ENCODE measurements around the gene ERVH48-1.
"Not testable (repeated sequence)": the region's sequence is repeated elsewhere in the genome, so short reads cannot be mapped to it uniquely, and the experiment has no call there.

ERVH48-1 gene

DNA sequence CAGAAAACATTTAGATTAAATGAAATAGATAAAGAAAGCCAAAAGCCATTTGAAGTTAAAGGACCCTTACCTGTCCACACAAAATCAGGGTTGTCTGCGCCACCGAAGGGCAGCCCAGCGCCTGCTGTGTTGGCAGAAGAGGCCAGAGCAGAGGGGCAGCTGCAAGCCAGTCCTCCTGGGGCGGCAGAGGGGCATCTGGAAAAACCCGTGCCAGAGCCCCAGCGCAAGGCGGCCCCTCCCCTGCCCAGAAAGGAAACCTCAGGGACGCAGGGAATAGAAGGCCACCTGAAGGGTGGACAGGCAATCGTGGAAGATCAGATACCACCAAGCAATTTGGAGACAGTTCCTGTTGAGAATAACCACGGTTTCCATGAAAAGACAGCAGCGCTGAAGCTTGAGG, 21.6 kb downstream of the ERVH48-1 start:
- DNase-seq: no peak

DNA sequence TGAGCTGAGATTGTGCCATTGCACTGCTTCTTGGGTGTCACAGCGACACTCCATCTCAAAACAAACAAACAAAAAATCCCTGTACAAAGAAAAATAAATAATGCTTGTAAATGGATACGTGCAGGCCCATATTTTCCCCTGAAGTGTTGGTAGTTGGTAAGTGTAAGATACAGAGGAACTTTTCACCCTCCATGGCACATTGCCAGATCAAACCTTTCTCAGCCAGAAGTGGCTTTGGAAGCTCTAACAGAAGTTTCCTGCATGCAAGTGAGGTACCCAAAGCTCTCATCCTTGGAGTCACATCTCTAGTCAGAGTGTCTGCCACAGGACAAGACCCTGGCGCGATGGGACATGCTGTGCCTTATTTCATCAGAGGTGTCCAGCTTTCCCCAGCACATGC, 25.0 kb downstream of the ERVH48-1 start:
- DNase-seq: no peak

DNA sequence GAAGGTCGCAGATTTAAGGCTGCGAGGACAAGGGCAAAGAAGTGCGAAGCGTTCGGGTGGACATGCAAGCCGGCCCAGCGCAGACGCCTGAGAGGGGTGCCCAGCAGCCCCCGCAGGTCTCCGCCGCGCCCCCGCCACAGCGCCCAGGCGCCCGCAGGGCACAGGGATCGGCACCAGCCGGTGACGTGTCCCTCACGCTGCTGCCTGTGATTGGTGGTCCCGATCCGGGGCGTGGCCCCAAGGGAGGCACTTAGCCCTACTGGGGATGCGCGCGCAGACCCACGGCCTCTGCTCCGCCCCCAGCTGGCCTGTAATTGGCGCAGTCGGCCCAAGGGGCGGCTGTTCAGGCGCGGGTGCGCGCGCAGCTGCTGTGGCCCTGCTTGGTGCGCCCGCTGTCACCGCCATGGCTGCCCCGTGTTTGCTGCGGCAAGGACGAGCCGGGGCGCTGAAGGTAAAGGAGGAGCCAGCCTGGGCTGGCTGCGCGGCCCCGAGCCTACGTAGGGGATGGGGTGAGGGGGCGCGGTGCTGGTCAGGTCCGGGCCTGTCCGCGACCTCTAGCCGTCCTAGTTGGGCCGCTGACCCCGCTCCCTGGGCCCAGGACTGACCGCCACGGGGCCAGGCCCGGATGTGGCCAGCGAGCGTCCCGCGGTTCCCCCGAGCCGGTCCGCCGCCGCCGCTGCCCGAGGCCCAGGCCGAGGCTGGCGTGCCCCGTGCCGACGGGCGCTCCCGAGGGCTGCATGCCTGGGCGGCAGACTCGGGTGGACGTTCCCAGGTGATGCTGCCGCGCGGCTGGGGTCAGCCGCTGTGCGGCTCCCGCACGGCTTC, 32.3 kb downstream of the ERVH48-1 start, which contains the start of gene NDUFV3:
TSS of gene NDUFV3 (plus strand) at position 379 of the 825 bp plus-strand sequence. CDS start at position 404, 25 bp downstream.
- DNase-seq: peak; percentile 98

DNA sequence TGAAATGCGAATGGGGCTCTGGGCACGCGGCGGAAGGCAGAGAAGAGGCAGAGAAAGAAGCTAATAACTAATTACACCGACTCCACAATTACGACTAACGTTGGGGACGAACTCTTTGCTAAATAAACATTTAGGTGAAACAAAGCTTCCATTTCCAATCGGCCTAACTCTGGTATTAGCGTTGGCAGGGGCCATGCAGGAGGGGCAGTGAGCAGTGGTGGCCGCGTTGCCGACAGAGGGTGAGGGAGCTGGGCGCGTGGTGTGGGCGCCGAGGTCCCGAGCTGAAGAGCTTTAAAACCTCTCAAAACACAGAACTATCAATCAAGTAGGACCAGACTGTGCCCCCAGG, 32.9 kb downstream of the ERVH48-1 start:
- no peak for DNase-seq

DNA sequence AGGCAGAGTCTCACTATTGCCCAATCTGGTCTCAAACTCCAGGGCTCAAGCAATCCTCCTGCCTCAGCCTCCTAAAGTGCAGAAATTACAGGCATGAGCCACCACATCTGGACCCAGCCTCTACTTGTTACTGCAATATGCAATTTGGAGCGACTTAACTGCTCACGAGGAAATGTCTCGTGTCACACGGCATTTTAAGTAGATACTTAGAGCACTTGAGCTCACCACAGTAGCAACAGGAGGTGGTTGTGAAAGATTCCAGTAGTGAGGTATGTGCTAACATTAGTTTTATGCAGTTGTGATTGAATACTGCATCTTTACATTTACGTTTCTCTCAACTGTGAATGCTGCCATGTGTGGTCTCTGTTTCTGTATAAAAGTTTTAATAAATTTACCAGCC, 38.1 kb downstream of the ERVH48-1 start:
- no peak for DNase-seq

DNA sequence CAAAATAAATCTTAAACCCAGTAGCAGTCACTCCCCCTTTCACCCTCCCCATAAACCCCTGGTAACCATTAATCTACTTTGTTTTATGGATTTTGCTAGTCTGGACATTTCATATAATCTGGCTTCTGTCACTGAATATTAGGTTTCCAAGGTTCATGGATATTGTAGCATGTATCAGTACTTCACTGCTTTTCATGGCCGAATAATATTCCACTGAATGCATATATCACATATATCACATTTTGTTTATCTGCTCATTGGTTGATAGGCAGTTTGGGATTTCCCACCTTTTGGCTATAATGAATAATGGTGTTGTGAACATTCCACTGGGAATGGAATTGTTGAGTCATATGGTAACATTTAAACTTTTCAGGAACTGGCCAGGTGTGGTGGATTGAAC, 41.5 kb downstream of the ERVH48-1 start:
- DNase-seq: no peak

DNA sequence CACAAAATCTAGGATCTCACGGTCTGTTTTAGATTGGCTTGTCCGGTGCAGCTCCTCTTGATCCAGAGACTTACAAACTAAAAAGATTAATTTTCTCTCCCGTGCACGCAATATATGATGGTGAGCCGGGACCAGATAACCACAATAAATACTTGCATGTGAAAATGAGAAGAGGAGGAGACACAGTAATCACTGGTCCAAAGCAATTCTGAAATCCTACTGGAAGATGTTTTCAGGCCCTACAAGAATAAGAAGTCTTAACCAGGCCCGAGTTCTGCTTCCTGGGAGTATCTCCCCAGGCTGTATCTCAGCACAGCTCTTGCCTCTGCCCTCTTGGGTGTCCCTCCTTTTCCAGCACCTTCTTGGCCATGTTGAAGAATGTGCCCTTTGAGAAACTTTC, 45.1 kb downstream of the ERVH48-1 start:
- DNase-seq: no peak

DNA sequence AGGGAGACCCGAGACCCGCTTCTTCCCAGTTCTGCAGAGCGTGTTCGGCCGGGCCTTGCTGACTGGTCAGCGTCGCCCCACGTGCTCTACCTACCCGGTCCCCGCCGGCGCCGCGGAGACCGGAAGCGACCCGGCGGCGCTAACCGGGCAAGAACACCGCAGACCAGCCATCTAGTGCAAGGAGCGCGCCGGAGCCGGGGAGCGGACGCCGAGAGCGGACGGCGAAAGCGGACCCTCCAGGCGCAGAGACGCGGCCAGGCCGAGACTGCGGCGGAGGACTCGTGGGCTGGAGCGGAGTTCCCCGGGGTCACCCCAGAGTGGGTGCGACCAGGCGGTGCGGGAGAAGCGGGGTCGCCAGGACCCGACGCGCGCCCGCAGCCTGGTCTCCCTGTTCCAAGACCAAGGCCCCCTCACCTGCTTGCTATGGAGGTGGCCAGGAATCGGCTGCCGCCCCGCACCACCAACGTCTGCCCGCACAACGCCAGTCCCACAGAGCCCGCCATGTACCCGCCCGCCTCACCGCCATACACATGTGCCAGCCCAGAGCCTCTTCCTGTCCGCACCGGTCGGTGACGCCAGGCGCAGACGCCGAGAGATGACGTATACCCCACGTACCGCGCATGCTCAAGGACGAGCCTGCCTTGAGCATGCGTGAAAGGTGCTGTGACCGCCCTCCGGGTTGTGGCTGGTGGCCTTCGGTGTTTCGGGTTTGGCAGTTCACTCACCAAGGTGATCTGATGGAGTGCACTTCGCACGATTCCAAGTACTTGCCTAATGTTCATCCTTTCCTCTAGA, 46.2 kb downstream of the ERVH48-1 start, which contains the start of gene WDR4:
TSS of gene WDR4 (minus strand) at position 547 of the 795 bp plus-strand sequence. CDS start at position 503, 44 bp downstream.
- peak; percentile 93 for DNase-seq

DNA sequence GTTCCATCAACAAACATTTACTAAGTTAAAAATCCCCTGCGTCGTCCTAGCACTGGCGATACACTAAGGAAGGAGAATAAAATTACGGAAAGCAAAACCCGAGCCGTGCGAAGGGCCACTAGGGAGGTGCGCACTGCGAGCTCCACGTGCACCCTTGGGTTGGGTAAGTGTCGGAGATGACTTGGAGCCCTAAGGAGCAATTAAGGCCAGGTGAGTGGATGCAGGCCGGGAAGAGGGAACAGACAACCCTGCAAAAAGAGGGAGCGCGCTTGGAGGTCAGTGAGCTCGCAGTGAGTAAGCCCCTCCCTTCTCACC, 46.8 kb downstream of the ERVH48-1 start:
- DNase-seq: no peak

DNA sequence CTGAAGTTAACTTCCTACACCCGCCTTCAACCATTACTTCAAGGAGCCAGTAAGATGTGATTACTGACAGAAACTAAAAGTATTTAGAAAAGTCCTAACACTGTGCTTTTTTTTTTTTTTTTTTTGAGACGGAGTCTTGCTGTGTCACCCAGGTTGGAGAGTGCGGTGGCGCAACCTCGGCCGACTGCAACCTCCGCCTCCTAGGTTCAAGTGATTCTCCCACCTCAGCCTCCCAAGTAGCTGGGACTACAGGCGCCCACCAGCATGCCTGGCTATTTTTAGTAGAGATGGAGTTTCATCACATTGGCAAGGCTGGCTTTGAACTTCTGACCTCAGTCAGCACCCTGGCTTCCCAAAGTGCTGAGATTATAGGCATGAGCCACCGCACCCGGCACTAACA, 49.6 kb downstream of the ERVH48-1 start:
- not testable (repeated sequence) for DNase-seq

DNA sequence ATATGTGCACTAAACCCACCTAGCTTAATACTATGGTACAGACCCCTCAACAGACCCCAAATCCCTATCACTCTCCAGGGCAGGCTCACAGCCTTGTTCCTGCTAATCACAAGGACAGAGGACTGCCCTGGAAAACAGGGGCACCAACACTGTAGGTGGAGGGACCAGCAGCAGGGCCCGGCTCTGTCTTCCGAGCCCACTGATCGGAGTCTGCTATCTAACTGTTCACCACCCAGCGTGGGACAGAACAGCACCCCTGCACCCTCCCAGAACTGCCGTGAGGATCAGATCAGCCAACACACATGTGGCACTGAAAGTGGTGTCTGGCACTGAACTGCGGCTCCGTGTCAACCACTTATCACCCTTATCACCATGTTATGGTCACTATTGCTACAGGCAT, 52.3 kb downstream of the ERVH48-1 start:
- no peak for DNase-seq

DNA sequence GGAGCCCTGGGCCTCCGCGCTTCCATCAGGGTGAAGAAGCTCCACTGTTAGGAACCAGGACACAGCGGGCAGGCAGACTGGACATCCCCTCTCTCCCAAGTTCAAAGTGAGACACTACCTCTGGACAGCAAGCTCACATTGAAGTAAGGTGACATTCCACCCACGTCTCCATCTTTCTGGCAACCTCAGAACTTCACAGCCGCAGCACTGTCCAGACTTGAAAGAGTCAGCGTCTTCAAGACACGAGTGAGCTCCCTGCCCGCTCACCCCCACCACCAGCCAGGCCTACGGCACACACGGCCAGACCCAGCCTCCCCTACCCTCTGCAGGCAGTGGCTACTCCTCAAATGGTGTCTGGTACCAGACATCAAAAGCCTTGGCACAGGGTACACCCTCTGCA, 57.2 kb downstream of the ERVH48-1 start:
- no peak for DNase-seq

Data from NCI-H2227 treated with DMSO at 0.1 percent for 48 hours (cell line).